HuH-7 (cell line): Measurements from ENCODE around the gene ANGPTL8.
A peak's percentile ranks its signal among the peaks of the same experiment; 100 is the strongest.

ENCODE experiments used
- DNase-seq: peaks from one replicate; pipeline ENCODE4 v3.0.0; 2011; ENCODE audit warnings: low spot score

The ANGPTL8 gene

DNA sequence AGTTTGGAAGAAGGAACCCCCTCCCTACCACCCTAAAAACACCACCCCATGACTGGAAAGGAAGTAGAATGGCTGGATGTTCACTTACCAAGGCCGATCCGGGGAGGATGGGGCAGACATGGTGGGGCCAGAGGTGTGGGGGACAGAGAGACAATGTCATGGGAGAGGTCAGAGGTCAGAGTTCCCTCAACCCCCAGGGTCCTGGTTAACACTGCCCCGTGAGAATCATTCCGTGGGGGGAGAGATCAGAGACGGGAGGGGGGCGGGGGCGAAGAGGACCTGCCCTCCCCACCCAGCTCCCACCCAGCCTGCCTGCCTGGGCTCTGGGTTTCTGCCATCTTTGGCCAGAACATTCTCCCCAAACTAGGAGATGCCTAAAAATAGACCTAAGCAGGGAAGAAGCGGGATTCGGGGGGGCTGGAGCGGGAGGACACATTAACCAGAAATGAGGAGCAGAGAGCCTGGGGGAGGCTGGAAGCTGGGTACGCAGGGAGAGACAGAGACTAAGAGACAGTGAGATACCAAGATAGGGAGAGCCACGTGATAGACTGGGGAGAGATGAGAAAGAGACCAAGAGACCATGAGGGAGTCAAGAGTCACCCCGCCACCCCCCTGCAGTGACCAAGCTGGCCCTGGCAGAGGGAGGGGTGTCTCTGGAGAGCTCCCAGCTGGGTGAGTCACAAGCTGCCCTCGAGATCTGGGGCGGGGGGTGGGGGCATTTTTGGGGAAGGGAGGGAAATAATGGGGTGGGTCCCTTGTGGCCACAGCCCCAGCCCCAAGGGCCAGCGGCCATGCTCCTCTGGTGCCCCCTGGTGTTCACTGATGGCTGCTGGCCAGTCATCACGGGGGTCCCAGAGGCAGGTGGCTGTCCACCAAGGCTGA lies 36.0 kb upstream of the ANGPTL8 start:
- peak; percentile 73 for DNase-seq

DNA sequence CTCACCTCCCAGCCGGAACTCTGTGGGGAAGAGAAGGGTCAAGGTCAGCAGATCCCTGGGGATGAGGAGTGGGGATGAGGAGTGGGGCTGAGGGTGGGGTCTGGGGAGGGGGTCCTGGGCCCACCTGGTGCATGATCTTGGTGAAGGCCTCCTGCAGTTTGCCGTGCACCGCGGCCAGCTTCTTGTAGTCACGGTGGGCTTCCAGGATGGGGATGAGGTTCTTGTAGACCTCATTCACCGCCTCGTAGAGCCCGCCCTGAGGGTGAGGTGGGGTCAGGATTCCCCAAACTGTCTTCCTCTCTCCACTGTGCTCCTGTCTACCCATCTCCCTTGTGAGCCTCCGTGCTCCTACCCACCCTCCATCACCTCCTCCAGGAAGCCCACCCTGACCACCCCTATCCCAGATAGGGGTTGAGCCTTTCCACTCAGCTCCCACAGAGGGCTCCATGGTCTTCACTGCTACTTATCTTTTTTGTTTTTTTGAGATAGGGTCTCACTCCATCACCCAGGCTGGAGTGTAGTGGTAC lies 35.3 kb upstream of the ANGPTL8 start:
- DNase-seq: no peak

DNA sequence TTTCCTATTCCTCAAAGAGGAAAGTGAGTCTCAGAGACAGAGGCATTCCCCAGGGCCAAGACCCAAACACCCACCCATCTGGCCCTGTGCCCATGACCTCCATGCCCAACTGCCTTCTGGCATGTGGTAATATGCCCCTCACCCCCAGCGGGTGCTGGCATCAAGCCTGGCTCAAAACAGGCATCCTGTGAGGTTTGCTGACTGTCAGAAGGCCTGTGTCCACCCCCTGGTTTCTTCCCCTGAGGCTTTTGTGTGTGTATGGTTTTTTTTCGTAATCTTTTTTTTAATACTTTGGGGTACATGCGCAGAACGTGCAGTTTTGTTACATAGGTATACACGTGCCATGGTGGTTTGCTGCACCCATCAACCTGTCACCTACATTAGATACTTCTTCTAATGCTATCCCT lies 34.5 kb upstream of the ANGPTL8 start:
- DNase-seq: no peak

DNA sequence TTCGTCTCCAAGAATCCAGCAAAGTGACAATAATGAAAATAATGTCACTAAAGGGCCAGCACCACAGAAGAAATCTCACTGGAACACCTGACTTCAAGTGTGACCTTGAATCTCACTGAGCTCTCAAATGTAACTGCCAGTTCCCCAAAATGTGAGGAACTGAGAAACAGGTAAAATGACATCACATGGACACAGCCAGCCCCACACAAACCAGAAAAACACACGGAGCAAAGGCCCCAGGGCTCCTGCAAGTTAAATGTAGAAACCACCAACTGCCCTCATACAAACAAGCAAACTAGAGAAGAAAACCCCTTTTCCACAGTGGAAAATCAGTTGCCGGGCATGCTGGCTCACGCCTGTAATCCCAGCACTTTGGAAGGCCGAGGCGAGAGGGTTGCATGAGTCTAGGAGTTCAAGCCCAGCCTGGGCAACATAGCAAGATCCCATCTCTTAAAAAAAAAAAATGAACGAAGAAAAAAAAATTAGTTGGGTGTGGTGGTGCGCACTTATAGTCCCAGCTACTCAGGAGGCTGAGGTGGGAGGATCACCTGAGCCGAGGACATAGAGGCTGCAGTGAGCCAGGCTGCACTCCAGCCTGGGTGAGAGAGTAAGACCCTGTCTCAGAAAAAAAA lies 33.4 kb upstream of the ANGPTL8 start:
- DNase-seq: no peak

DNA sequence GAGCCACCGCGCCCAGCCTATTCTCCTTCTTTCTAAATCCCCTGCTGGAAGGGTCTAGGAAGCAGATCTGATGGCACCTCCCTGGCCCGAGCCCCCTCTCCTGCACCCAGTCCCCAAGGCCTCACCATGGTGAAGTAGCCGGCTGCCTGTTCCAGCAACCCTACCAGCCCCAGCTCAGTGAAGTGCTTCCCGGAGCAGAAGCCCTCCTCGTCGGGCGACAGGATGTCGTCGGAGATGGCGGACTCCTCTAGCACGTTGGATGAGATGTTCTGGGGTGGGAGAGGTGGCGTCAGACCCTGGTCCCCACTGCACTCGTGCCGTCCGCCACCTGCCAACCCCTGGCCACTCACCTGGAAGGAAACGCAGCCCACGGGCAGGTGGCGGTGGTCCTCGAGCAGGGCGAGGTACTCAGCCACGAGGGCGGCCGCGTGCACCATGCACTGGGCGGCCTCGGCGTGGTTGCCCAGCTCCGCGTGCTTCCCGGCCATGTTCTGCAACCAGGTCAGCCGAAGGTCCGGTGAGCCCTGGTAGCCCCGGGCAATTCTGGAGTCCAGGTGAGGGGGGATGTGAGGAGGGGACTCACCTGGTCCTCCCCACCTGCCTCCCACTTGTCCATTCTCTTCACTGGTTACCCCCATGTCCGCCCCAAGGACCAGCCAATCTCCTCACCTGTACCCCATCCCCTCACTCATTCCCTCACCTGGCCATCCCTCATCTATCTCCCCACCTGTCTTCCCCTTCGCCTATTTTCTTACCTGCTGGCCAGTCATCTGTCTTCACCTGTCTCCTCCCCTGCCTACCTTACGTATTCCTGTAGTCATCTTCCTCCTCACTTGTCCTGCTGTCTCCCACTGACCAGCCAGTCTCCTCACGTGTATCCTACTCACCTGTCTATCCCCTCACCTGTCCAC lies 30.6 kb upstream of the ANGPTL8 start:
- DNase-seq: no peak

DNA sequence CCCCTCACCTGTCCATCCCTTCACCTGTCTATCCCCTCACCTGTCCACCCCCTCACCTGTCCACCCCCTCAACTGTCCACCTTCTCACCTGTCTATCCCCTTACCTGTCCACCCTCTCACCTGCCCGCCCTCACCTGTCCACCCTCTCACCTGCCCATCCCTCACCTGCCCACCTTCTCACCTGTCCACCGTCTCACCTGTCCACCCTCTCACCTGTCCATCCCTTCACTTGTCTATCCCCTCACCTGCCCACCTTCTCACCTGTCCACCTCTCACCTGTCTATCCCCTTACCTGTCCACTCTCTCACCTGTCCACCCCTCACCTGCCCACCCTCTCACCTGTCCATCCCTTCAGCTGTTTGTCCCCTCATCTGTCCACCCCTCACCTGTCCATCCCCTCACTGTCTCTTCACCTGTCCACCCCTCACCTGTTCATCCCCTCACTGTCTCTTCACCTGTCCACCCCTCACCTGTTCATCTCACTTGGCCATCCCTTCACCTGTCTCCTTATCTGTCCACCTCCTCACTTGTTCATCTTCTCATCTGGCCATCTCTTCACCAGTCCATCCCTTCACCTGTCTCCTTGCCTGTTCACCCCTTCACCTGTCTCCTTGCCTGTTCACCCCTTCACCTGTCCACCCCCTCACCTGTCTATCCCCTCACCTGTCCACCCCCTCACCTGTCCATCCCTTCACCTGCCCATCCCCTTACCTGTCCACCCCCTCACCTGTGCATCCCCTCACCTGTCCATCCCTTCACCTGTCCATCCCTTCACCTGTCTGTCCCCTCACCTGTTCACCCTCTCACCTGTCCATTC lies 29.4 kb upstream of the ANGPTL8 start:
- no peak for DNase-seq

DNA sequence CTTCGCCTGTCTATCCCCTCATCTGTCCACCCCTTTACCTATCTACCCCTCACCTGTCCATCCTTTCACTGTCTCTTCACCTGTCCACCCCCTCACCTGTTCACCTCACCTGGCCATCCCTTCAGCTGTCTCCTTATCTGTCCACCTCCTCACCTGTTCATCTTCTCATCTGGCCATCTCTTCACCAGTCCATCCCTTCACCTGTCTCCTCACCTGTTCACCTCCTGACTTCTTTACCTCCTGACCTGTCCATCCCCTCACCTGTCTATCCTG lies 28.8 kb upstream of the ANGPTL8 start:
- no peak for DNase-seq

DNA sequence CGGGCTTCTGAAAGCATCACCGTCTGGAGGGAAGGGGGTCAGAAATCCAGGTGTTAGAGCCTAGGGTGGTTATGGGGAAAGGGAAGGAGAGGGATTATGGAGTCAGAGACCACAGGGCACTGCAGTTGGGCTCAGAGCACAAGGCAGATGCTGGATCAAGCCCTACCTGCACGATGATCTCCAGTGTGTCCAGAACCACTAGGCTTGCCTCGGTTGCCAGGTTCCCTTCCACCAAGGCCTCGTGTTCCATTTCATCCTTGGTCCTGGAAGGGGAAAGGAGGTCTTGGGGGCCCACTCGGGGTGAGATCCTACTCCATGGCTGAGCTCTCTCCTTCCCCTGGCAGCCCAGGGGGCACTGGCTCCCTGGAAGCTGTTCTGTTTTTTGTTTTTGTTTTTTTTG lies 25.0 kb upstream of the ANGPTL8 start:
- no peak for DNase-seq

DNA sequence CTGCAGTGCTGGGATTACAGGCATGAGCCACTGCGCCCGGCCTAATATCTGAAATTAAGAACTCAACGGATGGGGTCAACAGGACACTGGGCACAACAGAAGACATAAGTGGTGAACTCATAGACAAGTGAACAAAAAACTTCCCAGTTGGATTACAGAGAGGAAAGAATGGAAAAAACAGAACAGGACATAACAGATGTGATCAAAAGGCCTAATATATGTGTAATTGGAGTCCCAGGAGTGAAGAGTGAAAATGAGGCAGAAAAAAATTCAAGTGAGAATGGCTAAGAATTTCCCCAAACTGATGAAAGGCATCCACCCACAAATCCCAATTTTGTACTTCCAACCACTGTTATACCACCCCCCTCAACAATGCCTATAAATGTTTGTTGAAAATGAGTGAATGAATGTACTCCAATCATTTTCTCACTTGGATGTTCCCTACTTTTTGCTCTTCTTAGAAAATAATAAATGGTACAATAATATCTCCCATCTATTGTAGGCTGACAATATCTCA lies 18.3 kb upstream of the ANGPTL8 start:
- DNase-seq: no peak

DNA sequence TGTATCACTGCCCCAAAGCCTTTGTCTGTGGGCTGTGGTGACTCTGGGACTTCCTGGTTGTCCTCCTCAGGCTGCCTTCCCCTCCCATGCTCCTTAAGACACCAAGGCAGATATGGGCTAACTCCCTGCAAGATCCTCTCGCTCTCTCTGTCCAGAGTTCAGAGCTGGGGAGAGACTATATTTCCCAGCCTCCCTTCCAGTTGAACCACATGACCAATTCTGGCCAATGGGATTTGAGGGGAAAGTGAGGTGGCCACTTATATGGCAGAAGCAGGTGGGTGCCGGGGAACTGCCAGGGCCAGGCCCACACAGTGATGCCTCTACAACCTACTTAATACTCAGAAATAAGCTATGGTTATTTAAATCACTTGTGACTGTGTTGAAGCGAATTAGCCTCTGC lies 16.2 kb upstream of the ANGPTL8 start:
- no peak for DNase-seq

DNA sequence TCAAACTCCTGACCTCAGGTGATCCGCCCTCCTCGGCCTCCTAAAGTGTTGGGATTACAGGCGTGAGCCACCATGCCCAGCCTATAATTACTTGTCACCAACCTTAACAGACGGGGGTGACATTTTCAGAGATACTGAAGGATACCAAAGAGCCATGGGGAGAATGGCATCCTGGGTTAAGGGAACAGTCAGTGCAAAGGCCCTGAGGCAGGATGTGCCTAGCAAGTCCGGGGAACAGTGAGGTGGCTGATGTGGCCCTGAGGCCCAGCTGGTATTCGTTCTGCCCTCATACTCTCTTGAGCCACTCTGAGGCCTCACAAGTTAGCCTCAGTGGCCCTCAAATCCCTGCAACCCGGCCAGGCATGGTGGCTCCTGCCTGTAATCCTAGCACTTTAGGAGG lies 15.0 kb upstream of the ANGPTL8 start:
- no peak for DNase-seq

DNA sequence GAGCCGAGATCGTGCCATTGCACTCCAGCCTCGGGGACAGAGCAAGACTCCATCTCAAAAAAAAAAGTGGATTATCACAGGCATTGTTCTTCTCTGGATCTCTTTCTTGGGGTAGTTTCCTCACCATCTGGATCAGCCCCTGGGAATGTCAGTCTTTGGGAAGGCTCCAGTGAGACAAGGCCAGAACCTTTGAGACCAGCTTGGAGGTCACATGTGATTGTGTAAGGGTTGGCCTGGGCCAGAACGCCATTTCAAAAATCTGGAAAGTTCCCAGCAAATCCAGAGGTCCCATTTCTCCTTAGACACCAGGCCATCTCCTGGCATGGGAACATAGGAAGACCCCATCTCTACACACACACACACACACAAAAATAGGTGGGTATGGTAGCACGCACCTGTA lies 14.2 kb upstream of the ANGPTL8 start:
- no peak for DNase-seq

DNA sequence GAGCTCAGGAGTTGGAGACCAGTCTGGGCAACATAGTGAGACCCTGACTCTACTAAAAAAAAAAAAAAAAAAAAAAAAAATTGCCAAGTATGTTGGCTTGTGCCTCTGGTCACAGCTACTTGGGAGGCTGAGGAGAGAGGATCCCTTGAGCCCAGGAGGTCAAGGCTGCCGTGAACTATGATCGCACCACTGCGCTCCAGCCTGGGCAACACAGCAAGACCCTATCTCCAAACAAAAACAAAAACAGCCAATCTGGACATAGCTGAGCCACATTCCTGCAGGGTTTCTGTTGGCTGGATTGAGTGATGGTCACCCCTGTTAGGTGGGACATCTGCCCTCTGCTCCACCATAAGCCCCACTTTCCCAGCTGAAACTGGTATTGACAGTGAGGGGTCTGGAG lies 13.6 kb upstream of the ANGPTL8 start:
- no peak for DNase-seq

DNA sequence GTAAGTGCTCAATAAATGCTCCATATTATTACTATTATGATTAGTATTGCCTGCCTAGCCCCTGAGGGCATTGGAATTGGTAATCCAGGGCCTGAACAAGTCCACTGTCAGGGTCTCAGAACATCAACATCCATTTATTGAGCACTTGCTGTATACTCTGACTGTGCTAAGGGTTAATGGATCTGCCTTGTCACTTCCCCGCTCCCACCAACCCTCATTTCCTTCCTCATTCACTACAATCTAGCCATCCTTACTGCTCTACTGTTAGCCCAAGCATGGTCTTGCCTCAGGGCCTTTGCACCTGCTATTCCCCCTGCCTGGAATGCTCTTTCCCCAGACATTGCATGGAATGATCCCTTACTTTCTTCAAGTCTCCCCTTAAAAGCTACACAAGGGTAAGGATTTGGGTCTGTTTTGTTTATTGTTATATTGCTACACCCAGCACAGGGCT lies 12.7 kb upstream of the ANGPTL8 start:
- DNase-seq: no peak

DNA sequence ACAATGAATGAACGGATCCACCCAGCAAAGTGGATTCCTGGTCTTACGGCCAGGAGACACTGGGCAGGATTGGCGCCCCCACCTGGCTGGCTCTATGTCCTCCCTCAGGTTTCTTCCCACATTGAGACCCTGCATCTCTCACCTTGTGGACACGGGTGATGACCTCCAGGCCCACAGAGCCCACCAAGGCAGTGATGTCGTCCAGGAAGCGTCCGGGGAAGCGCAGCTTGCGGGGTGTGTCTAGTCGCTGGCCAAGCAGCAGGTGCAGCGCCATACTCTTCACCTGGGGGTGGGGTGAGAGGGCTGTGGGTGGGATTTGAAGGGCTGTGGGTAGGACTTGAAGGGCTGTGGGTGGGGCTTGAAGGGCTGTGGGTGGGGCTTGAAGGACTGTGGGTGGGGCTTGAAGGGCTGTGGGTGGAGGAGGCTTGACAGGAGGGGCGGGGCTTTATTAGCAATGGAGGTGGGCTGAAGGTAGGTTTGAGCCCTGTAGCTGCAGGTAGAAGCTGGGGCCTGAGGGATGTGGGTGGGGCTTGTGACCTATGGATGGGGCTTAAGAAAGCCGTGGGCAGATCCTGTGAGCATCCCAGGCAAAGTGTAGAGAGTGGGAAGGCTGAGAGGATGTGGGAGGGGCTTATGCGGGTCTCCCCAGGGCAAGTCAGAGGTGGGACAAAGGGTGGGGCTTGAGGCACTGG lies 12.1 kb upstream of the ANGPTL8 start:
- DNase-seq: no peak

DNA sequence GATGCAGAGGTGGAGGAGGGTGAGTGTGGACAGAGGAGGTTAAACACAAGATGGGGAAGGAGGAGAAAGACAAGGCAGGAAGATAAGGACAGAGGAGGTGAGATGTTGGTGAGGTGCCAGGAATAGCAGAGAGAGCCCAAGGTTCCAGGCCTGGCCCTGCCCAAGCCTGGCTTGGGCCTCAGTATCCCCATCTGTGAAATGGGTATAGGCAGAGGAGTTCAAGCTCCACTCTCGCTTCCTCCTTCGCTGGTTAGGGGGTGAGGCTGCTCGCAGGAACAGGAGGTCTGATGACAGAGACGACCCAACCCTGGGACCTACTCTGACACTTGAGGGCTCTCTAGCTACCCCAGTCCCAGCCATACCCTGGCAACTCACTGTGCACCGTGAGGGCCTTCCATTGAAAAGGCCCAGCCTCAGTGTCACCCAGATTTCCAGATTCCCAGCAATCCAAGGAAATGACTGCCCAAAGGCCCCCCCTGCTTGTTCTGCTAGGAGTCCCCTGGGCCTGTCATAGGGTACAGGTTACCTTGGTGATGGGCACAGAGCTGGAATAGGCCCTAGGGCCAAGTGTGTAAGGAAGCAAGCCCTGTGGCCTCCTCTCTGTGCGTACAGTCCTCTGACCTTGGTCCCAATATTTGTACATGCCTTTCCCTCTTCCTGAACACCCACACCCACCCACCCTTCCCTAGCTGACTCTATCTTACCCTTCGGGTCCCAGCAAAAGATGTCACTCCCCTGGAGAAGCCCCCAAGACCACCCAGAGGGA lies 8.6 kb upstream of the ANGPTL8 start:
- no peak for DNase-seq

DNA sequence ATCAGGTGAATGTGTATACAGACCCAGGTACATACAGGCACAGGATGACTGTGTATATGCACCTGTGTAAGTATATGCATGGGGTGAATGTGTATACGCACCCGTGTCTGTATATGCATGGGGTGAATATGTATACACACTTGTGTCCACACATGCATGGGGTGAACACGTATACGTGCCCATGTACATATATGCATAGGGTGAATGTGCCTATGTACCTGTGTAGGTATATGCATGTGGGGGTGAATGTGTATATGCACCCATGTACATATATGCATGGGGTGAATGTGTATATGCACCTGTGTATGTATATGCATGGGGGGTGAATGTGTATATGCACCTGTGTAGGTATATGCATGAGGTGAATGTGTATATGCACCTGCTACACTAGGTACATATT lies 6.9 kb upstream of the ANGPTL8 start:
- no peak for DNase-seq

DNA sequence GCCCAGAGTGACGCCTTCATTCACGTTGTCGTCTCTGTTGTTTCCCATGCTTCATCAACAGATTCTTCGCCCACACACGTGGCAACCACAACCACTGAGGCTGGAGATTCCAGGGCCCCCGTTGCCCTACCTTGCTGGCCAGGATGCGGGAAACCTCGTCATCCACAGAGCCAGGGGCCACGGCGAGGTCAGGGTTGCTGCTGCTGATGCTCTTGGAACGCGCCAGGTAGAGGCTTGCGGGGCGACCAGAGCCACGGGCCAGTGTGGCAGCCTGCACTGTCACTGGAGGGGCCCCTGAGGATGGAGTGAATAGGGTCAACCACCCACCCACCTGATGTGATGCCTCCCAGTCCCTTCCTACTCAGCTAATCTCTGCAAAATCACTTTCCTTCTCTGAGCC lies 6.3 kb upstream of the ANGPTL8 start:
- no peak for DNase-seq

DNA sequence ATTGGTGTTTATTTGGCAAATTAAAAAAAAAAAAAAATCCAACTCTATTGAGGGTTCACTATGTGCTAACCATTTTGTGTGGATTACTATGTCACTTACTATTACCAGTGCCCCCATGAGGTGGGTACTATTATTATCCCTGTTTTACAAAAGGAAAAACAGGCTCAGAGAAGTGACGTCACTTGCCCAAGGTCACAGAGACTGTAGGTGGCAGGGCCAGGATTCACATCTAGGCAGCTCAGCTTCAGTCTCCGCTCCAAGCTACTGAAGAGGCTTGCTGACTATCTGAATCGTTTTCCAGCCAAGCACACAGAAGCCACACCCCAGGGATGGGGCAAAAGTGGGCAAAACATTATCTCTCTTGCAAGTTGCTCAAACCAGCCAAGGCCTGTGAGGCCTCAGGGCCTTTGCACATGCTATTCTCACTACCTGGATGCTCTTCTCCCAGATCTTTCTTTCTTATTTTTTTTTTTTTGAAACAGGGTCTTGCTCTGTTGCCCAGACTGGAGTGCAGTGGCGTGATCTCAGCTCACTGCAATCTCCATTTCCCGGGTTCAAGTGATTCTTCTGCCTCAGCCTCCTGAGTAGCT lies 4.8 kb upstream of the ANGPTL8 start:
- DNase-seq: no peak
